HepG2 (cell line): ENCODE data around the gene BCAS3. TPM values are rescaled to one million over a fixed set of nuclear protein-coding genes. Genes with fewer than 3 reads are reported as not detected.

ENCODE experiments used
- ATAC-seq: fragments of 200-7000 bp; cut with Tn5 transposase; 3 replicates; pipeline ENCODE4 v1.9.1; 2020; ENCODE audit warnings: mild to moderate bottlenecking, moderate library complexity
- BruUV-seq: library from RNA; stranded (reverse); fragments of 400-500 nt; replicated peaks from 2 replicates; lab custom pipeline; 2021; lab: Mats Ljungman, UMichigan
- CTCF ChIA-PET: fragments of 300-600 bp; formaldehyde crosslinking; extraction: SDS; loops from one replicate; lab custom pipeline; 2021; ENCODE audit warnings: low total read pairs, inconsistent platforms, low intra/inter-chr PET ratio; lab: Yijun Ruan, JAX
- POLR2A ChIA-PET: fragments of 350-600 bp; sonication (Branson Sonifier 250); formaldehyde crosslinking; loops from one replicate; lab custom pipeline; 2020; ENCODE audit warnings: antibody characterized with exemption, inconsistent platforms; lab: Yijun Ruan, JAX
- DNase-seq: peaks from one replicate; pipeline ENCODE4 v3.0.0-alpha.2; 2015; ENCODE audit warnings: low spot score
- FAIRE-seq: peaks from 3 replicates; lab custom pipeline; 2011; peaks lifted over from hg19 to GRCh38; lab: Jason Lieb, UNC
- H2AFZ ChIP-seq: one replicate; pipeline ENCODE4 v1.6.1; 2011; ENCODE audit warnings: low read length, inconsistent platforms
- H3K27ac ChIP-seq: fragments of 300-600 bp; 3 replicates; pipeline ENCODE4 v1.8.0; 2011; ENCODE audit warnings: mixed run types, mild to moderate bottlenecking, mixed read lengths, low read length, inconsistent platforms; ENCODE audit not compliant: insufficient read depth; ENCODE audit errors: extremely low read length
- H3K27me3 ChIP-seq, 2 experiments: fragments of 200-600 bp in 1 of 2; 2 replicates in 1 of 2; 3 replicates in 1 of 2; pipeline versions ENCODE4 v1.6.0 to v1.8.0; 2011; ENCODE audit warnings: low read length in 2 of 2, mild to moderate bottlenecking in 2 of 2, moderate library complexity in 2 of 2, inconsistent platforms in 1 of 2; ENCODE audit not compliant: insufficient read depth in 2 of 2, control insufficient read depth in 1 of 2
- H3K36me3 ChIP-seq, 2 experiments: fragments of 200-600 bp in 1 of 2; replicated peaks in 1 of 2; 2 replicates in 1 of 2; 3 replicates in 1 of 2; pipeline versions ENCODE4 v1.5.1 to v1.8.0; 2011; ENCODE audit warnings: low read length in 2 of 2, inconsistent platforms in 1 of 2; ENCODE audit not compliant: insufficient read depth in 2 of 2, control insufficient read depth in 1 of 2
- H3K4me1 ChIP-seq: 2 replicates; pipeline ENCODE4 v1.5.1; 2012; ENCODE audit warnings: low read length, inconsistent platforms; ENCODE audit not compliant: insufficient read depth
- H3K4me2 ChIP-seq: 2 replicates; pipeline ENCODE4 v1.6.0; 2011; ENCODE audit warnings: low read depth, low read length, inconsistent platforms
- H3K4me3 ChIP-seq, 3 experiments: fragments of 200-600 bp in 1 of 3; sonication (generic), shearing (Covaris generic) in 1 of 3; replicated peaks in 1 of 3; 2 replicates each; pipeline ENCODE4 v1.5.1; 2011 to 2016; ENCODE audit warnings: low read length in 3 of 3, inconsistent platforms in 2 of 3, low read depth in 2 of 3, mild to moderate bottlenecking in 2 of 3, control low read depth in 1 of 3, mixed read lengths in 1 of 3; ENCODE audit not compliant: insufficient read depth in 1 of 3
- H3K79me2 ChIP-seq: one replicate; pipeline ENCODE4 v1.6.1; 2011; ENCODE audit warnings: low read length, inconsistent platforms; ENCODE audit not compliant: insufficient read depth
- H3K9ac ChIP-seq: 2 replicates; pipeline ENCODE4 v1.6.0; 2011; ENCODE audit warnings: mild to moderate bottlenecking, low read depth, low read length, inconsistent platforms; ENCODE audit not compliant: insufficient read depth
- H3K9me3 ChIP-seq: 2 replicates; pipeline ENCODE4 v1.5.1; 2012; ENCODE audit warnings: mild to moderate bottlenecking, low read length
- H4K20me1 ChIP-seq: 2 replicates; pipeline ENCODE4 v1.6.0; 2011; ENCODE audit warnings: inconsistent platforms, mild to moderate bottlenecking, low read length, moderate library complexity; ENCODE audit not compliant: insufficient read depth
- CREB1 ChIP-seq, 2 experiments: fragments of 450-650 bp in 1 of 2; IDR thresholded peaks; 2 replicates each; pipeline ENCODE4 v1.6.1; 2016 to 2017; ENCODE audit warnings: control low read depth in 1 of 2, mild to moderate bottlenecking in 1 of 2, missing compliant biosample characterization in 1 of 2, missing genetic modification characterization in 1 of 2
- NFAT5 ChIP-seq: sonication (generic); formaldehyde crosslinking; IDR thresholded peaks from 2 replicates; pipeline ENCODE4 v1.4.0; 2020; ENCODE audit warnings: missing genetic modification reagents
- RNF2 ChIP-seq: fragments of 450-650 bp; conservative IDR thresholded peaks from 2 replicates; pipeline ENCODE4 v1.6.1; 2016; ENCODE audit warnings: low read depth
- SOX6 ChIP-seq, 2 experiments: fragments of 450-650 bp in 1 of 2; sonication (generic) in 1 of 2; formaldehyde crosslinking in 1 of 2; IDR thresholded peaks; 2 replicates each; pipeline versions ENCODE4 v1.4.0 to v1.6.1; 2017 to 2020; ENCODE audit warnings: antibody characterized with exemption in 1 of 2, mild to moderate bottlenecking in 1 of 2, missing genetic modification reagents in 1 of 2
- ZFYVE20 ChIP-seq: sonication (generic); formaldehyde crosslinking; IDR thresholded peaks from 2 replicates; pipeline ENCODE4 v1.8.0; 2023; ENCODE audit warnings: low read depth, mild to moderate bottlenecking, moderate library complexity, missing genetic modification reagents, borderline replicate concordance
- ZNF264 ChIP-seq: sonication (generic); formaldehyde crosslinking; IDR thresholded peaks from 2 replicates; pipeline ENCODE4 v1.4.0; 2020; ENCODE audit warnings: missing genetic modification reagents
- ZNF501 ChIP-seq: sonication (generic); formaldehyde crosslinking; IDR thresholded peaks from 2 replicates; pipeline ENCODE4 v1.5.1; 2020; ENCODE audit warnings: mild to moderate bottlenecking, moderate library complexity, missing genetic modification reagents
- ZNF672 ChIP-seq: sonication (generic); formaldehyde crosslinking; IDR thresholded peaks from 2 replicates; pipeline ENCODE4 v1.8.1; 2022; ENCODE audit warnings: missing genetic modification reagents
- ZNF691 ChIP-seq: sonication (generic); formaldehyde crosslinking; IDR thresholded peaks from 2 replicates; pipeline ENCODE4 v1.4.0; 2020; ENCODE audit warnings: missing genetic modification reagents, low read depth, mild to moderate bottlenecking, borderline replicate concordance
- ZNF737 ChIP-seq: sonication (generic); formaldehyde crosslinking; IDR thresholded peaks from 2 replicates; pipeline ENCODE4 v1.5.0; 2020; ENCODE audit warnings: missing genetic modification reagents, mild to moderate bottlenecking, borderline replicate concordance
- ZSCAN22 ChIP-seq: sonication (generic); formaldehyde crosslinking; IDR thresholded peaks from 2 replicates; pipeline ENCODE4 v1.4.0; 2020; ENCODE audit warnings: mild to moderate bottlenecking, missing genetic modification reagents
- WGBS: methylation state at CpG from one replicate; pipeline ENCODE4 v1.1.6; 2017; ENCODE audit warnings: low lambda C conversion rate; 5-methylcytosine and 5-hydroxymethylcytosine counted together
- in situ Hi-C: cut with HindIII; loops from 2 replicates; pipeline ENCODE4 v1.10.0; 2017; ENCODE audit warnings: low pct_unique_long_range_greater_than_20kb; ENCODE audit not compliant: extremely low pct_ligation_motif_present
- intact Hi-C: fragments of 100-400 bp; cut with micrococcal nuclease; formaldehyde crosslinking; loops from one replicate; pipeline ENCODE4 v1.10.0; 2022; ENCODE audit not compliant: unreplicated experiment
- polyA plus RNA-seq, 8 experiments: library from polyadenylated mRNA; depleted of rRNA in 3 of 8; stranded (reverse) in 7 of 8; unstranded in 1 of 8; fragments of >200 nt; fragmentation: Illumina TruSeq in 4 of 8; extraction: Trizol in 4 of 8; gene quantifications; 2 replicates each; pipeline versions ENCODE4 v1.2.1 to v1.2.3, GENCODE V29; 2011 to 2016; ENCODE audit warnings: low read depth in 4 of 8, missing spikeins in 1 of 8, mixed read lengths in 1 of 8; ENCODE audit not compliant: insufficient read depth in 1 of 8
- total RNA-seq, 5 experiments: library from RNA; depleted of rRNA; stranded (reverse); fragments of >200 nt; fragmentation: Illumina TruSeq; extraction: Trizol; gene quantifications; 2 replicates each; pipeline ENCODE4 v1.2.3, GENCODE V29; 2016; ENCODE audit warnings: low read depth in 1 of 5
- TF ChIP-seq, protein P1 (sequence below): sonication (generic); formaldehyde crosslinking; IDR thresholded peaks from 2 replicates; pipeline ENCODE4 v1.8.0; 2022; ENCODE audit warnings: mild to moderate bottlenecking, missing genetic modification reagents, moderate library complexity
- TF ChIP-seq, protein P2 (sequence below): sonication (generic); formaldehyde crosslinking; conservative IDR thresholded peaks from 2 replicates; pipeline ENCODE4 v1.8.0; 2022; ENCODE audit warnings: mild to moderate bottlenecking, moderate library complexity, missing genetic modification reagents

Gene BCAS3
- total and polyA plus RNA-seq, 2 of the 13 experiments (the other 11 are each of a cell fraction or from before 2014, with no cell fraction given) = 10.7 to 11.2 TPM

GRCh38 chr17:61205931-61206330, 528.3 kb downstream of the BCAS3 start (continued):
- TF ChIP-seq NFAT5 (CRISPR knock-in tag) (no peak), ZNF264 (CRISPR knock-in tag) (no peak), CREB1 (IDR thresholded peaks at IDR 0.05) (no peak), CREB1 (CRISPR knock-in tag; IDR thresholded peaks at IDR 0.05) (no peak), ZFYVE20 (CRISPR knock-in tag) (no peak)
- TF ChIP-seq, protein P1, sequence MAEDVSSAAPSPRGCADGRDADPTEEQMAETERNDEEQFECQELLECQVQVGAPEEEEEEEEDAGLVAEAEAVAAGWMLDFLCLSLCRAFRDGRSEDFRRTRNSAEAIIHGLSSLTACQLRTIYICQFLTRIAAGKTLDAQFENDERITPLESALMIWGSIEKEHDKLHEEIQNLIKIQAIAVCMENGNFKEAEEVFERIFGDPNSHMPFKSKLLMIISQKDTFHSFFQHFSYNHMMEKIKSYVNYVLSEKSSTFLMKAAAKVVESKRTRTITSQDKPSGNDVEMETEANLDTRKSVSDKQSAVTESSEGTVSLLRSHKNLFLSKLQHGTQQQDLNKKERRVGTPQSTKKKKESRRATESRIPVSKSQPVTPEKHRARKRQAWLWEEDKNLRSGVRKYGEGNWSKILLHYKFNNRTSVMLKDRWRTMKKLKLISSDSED (CRISPR knock-in tag) = no peak

- Histone ChIP-seq H3K27ac (no peak overlapping the region), H4K20me1 (no peaks in the 10 kb centered on the region), H3K4me1 (peaks cover 12% of the 10 kb centered on the region), H3K4me2 (no peak overlapping the region), H3K9ac (no peak overlapping the region), H3K36me3 (no peaks in the 10 kb centered on the region), H2AFZ (no peak overlapping the region), H3K79me2 (no peaks in the 10 kb centered on the region), H3K27me3 (no peaks in the 10 kb centered on the region), H3K9me3 (no peaks in the 10 kb centered on the region), H3K4me3 (no peak overlapping the region)
- ChIA-PET CTCF (interaction anchor here (0.7 kb wide), 1 partner anchor 26 kb away, joined by 3 read pairs; no protein-coding TSS in a partner anchor), POLR2A (no interaction called here)
- in situ Hi-C loops (no loop called here), intact Hi-C loops (no loop called here)
- FAIRE-seq (no peak), ATAC-seq (no peak), DNase-seq (no peak)
- 79% methylated on average over 5 of the region's 5 CpGs for WGBS
- BruUV-seq = no TSS peak
- TF ChIP-seq ZNF691 (CRISPR knock-in tag) = no peak
- no peak for TF ChIP-seq ZNF737
- no peak for TF ChIP-seq ZSCAN22 (CRISPR knock-in tag)
- TF ChIP-seq RNF2 = no peak
- TF ChIP-seq, protein P2, sequence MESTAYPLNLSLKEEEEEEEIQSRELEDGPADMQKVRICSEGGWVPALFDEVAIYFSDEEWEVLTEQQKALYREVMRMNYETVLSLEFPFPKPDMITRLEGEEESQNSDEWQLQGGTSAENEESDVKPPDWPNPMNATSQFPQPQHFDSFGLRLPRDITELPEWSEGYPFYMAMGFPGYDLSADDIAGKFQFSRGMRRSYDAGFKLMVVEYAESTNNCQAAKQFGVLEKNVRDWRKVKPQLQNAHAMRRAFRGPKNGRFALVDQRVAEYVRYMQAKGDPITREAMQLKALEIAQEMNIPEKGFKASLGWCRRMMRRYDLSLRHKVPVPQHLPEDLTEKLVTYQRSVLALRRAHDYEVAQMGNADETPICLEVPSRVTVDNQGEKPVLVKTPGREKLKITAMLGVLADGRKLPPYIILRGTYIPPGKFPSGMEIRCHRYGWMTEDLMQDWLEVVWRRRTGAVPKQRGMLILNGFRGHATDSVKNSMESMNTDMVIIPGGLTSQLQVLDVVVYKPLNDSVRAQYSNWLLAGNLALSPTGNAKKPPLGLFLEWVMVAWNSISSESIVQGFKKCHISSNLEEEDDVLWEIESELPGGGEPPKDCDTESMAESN (CRISPR knock-in tag) = no peak
- TF ChIP-seq SOX6 (IDR thresholded peaks at IDR 0.05) = no peak
- TF ChIP-seq SOX6 (CRISPR knock-in tag; IDR thresholded peaks at IDR 0.05) = no peak
- no peak for TF ChIP-seq ZNF672 (CRISPR knock-in tag)
- no peak for TF ChIP-seq ZNF501 (CRISPR knock-in tag)
Measured at GRCh38 chr17:61206922-61207321, 529.3 kb downstream of the BCAS3 start.
